GM12892 (cell line): Measurements from ENCODE around the gene ACACB.

Experiments used
- POLR2A ChIP-seq: IDR thresholded peaks from 2 replicates; pipeline ENCODE4 v1.6.1; 2011; ENCODE audit warnings: low read depth, low read length, control low read depth
- POLR2AphosphoS5 ChIP-seq: IDR thresholded peaks from 2 replicates; pipeline ENCODE4 v1.6.1; 2011; ENCODE audit warnings: low read depth, low read length, control low read depth
- TAF1 ChIP-seq: IDR thresholded peaks from 2 replicates; pipeline ENCODE4 v1.6.1; 2011; ENCODE audit warnings: low read depth, mild to moderate bottlenecking, control low read depth, low read length, borderline replicate concordance

GRCh38 chr12:109173443-109174240 is 57.3 kb downstream of the ACACB start:
- TF ChIP-seq TAF1 (no peak), POLR2A (no peak), POLR2AphosphoS5 (no peak)
